ENCODE data around the gene CORO7.
"Not testable (repeated sequence)": the region's sequence is repeated elsewhere in the genome, so short reads cannot be mapped to it uniquely, and the experiment has no call there.

Gene CORO7

DNA sequence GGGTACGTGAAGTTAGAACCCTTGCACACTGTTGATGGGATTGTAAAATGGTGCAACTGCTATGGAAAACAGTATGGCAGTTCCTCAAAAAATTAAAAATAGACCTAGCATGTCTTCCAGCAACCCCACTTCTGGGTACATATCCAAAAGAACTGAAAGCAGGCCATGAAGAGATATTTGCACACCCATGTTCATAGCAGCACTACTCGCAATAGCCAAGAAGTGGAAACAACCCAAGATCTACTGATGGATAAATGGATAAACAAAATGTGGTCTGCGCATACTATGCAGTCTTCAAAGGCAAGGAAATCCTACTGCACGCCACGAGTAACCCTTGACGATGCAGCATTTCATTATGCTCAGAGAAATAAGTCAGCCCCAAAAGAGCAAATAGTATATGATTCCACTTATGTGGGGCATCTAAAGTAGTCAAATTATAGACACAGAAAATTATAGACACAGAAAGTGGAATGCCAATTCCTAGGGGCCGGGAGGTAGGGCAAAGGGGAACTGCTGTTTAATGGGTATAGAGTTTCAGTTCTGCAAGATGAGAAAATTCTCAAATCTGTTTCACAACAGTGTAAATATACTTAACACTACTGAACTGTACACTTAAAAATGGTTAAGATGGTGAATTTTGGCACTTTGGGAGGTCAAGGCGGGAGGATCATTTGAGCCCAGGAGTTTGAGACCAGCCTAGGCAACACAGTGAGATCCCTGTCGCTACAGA is 17.2 kb downstream of the CORO7 start:
- Histone ChIP-seq H3K4me1 (ENCODE audit: insufficient read depth, low read length, severe bottlenecking) (peaks cover 6% of the 10 kb centered on the region), H3K9me3 (ENCODE audit: low read length) (no peaks in the 10 kb centered on the region), H3K4me2 (ENCODE audit: low read length) (no peak overlapping the region), H4K20me1 (ENCODE audit: insufficient read depth, low read length) (no peaks in the 10 kb centered on the region), H3K4me3 (ENCODE audit: low read depth, low read length, poor library complexity, severe bottlenecking) (no peak overlapping the region), H3K27ac (ENCODE audit: low read depth, low read length, poor library complexity, severe bottlenecking) (no peak overlapping the region), H3K27me3 (ENCODE audit: insufficient read depth, low read length) (no peaks in the 10 kb centered on the region), H2AFZ (ENCODE audit: low read length) (no peak overlapping the region), H3F3A (ENCODE audit: insufficient read depth, low read length) (no peaks in the 10 kb centered on the region), H3K79me2 (ENCODE audit: insufficient read depth, low read length) (no peaks in the 10 kb centered on the region), H3K36me3 (ENCODE audit: insufficient read depth, low read length) (peaks cover 66% of the 10 kb centered on the region), H3K9ac (ENCODE audit: low read length) (no peak overlapping the region), H3K9me2 (ENCODE audit: low read depth, low read length) (no peaks in the 10 kb centered on the region)
- no peak for TF ChIP-seq EZH2 (IDR thresholded peaks at IDR 0.05; ENCODE audit: borderline replicate concordance, low read length)
- TF ChIP-seq, protein P1, sequence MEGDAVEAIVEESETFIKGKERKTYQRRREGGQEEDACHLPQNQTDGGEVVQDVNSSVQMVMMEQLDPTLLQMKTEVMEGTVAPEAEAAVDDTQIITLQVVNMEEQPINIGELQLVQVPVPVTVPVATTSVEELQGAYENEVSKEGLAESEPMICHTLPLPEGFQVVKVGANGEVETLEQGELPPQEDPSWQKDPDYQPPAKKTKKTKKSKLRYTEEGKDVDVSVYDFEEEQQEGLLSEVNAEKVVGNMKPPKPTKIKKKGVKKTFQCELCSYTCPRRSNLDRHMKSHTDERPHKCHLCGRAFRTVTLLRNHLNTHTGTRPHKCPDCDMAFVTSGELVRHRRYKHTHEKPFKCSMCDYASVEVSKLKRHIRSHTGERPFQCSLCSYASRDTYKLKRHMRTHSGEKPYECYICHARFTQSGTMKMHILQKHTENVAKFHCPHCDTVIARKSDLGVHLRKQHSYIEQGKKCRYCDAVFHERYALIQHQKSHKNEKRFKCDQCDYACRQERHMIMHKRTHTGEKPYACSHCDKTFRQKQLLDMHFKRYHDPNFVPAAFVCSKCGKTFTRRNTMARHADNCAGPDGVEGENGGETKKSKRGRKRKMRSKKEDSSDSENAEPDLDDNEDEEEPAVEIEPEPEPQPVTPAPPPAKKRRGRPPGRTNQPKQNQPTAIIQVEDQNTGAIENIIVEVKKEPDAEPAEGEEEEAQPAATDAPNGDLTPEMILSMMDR (IDR thresholded peaks at IDR 0.05; ENCODE audit: low read length) = no peak

DNA sequence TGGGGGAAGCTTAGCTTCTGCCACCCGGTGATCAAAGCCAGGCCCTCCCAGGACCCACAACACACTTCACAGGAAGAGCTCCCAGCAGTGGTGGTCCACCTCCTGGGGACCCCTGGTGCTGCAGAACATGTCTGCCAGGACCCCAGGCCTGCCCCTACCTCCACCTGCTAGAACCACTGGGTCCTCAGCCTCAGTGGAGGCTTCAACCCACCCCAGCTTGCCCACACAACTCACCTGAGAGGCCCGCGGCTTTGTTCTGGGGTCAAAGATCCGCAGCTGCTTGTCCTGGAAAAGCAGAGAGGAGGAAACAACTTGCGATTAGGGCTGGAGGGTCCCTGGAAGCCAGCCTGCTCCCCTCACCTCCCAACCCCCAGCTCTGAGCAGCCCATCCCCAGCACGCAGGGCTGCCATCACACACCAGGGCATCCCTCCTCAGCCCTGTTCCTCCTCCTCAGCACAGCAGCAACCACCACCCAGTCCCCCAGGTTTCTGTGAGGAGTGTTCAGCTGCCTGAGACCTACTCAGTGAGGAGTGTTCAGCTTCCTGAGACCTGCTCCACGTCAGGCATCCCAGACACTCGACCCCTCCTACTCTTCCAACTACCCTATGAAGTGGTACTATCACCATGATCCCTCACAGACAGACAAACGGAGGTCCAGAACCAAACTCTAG is 21.2 kb downstream of the CORO7 start:
- no peak overlapping the region for H3K4me3 ChIP-seq (ENCODE audit: low read depth, low read length, poor library complexity, severe bottlenecking)
- no peaks in the 10 kb centered on the region for H3K79me2 ChIP-seq (ENCODE audit: insufficient read depth, low read length)
- no peaks in the 10 kb centered on the region for H3F3A ChIP-seq (ENCODE audit: insufficient read depth, low read length)
- no peak overlapping the region for H2AFZ ChIP-seq (ENCODE audit: low read length)
- H3K27me3 ChIP-seq (ENCODE audit: insufficient read depth, low read length) = no peaks in the 10 kb centered on the region
- no peaks in the 10 kb centered on the region for H4K20me1 ChIP-seq (ENCODE audit: insufficient read depth, low read length)
- no peaks in the 10 kb centered on the region for H3K9me3 ChIP-seq (ENCODE audit: low read length)
- no peaks in the 10 kb centered on the region for H3K9me2 ChIP-seq (ENCODE audit: low read depth, low read length)
- peaks cover 64% of the 10 kb centered on the region for H3K36me3 ChIP-seq (ENCODE audit: insufficient read depth, low read length)
- peaks cover 13% of the 10 kb centered on the region for H3K4me1 ChIP-seq (ENCODE audit: insufficient read depth, low read length, severe bottlenecking)
- no peak overlapping the region for H3K27ac ChIP-seq (ENCODE audit: low read depth, low read length, poor library complexity, severe bottlenecking)
- no peak overlapping the region for H3K4me2 ChIP-seq (ENCODE audit: low read length)
- TF ChIP-seq, protein P1 (IDR thresholded peaks at IDR 0.05; ENCODE audit: low read length) = no peak
- TF ChIP-seq EZH2 (IDR thresholded peaks at IDR 0.05; ENCODE audit: borderline replicate concordance, low read length) = no peak
- no peak overlapping the region for H3K9ac ChIP-seq (ENCODE audit: low read length)

DNA sequence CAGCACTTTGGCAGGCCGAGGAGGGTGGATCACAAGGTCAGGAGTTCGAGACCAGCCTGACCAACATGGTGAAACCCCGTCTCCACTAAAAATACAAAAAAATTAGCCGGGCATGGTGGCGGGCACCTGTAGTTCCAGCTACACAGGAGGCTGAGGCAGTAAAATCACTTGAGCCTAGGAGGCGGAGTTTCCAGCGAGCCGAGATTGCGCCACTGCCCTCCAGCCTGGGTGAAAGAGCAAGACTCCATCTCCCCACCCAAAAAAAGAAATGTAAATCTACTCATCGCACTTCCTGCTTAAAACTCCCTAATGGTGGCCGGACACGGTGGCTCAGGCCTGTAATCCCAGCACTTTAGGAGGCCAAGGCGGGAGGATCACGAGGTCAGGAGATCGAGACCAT is 22.5 kb downstream of the CORO7 start:
- H3K9me2 ChIP-seq (ENCODE audit: low read depth, low read length); H3K79me2 ChIP-seq (ENCODE audit: insufficient read depth, low read length); H3K27ac ChIP-seq (ENCODE audit: low read depth, low read length, poor library complexity, severe bottlenecking); H3F3A ChIP-seq (ENCODE audit: insufficient read depth, low read length); H2AFZ ChIP-seq (ENCODE audit: low read length); H3K9me3 ChIP-seq (ENCODE audit: low read length); H3K4me3 ChIP-seq (ENCODE audit: low read depth, low read length, poor library complexity, severe bottlenecking); H3K27me3 ChIP-seq (ENCODE audit: insufficient read depth, low read length); H4K20me1 ChIP-seq (ENCODE audit: insufficient read depth, low read length); H3K4me2 ChIP-seq (ENCODE audit: low read length); H3K9ac ChIP-seq (ENCODE audit: low read length): not testable (repeated sequence)
- H3K4me1 ChIP-seq (ENCODE audit: insufficient read depth, low read length, severe bottlenecking) = peaks cover 13% of the 10 kb centered on the region
- H3K36me3 ChIP-seq (ENCODE audit: insufficient read depth, low read length) = peaks cover 61% of the 10 kb centered on the region

DNA sequence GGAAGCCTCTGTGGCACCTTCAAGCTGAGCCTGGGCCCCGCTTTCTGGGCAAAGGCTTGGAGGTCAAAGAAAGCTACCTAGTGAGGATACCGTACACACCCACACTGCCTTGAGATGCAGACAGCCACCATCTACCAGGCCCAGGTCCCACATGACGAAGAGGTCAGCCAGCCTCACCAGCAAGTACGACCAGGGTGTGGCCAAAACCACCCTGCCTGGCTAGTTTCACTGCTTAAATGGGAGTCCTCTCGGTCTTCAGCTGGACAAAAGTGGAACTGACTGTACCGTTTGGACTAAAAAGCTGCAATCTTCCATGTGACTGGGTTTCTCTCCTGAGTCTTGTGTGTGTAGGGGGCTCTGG is 23.2 kb downstream of the CORO7 start:
- Histone ChIP-seq H3K27me3 (ENCODE audit: insufficient read depth, low read length) (no peaks in the 10 kb centered on the region), H3K9me2 (ENCODE audit: low read depth, low read length) (no peaks in the 10 kb centered on the region), H3K36me3 (ENCODE audit: insufficient read depth, low read length) (peaks cover 60% of the 10 kb centered on the region), H3K4me1 (ENCODE audit: insufficient read depth, low read length, severe bottlenecking) (peaks cover 13% of the 10 kb centered on the region), H3K4me2 (ENCODE audit: low read length) (no peak overlapping the region), H3K9me3 (ENCODE audit: low read length) (no peaks in the 10 kb centered on the region), H2AFZ (ENCODE audit: low read length) (no peak overlapping the region), H3K9ac (ENCODE audit: low read length) (no peak overlapping the region), H3K27ac (ENCODE audit: low read depth, low read length, poor library complexity, severe bottlenecking) (no peak overlapping the region), H4K20me1 (ENCODE audit: insufficient read depth, low read length) (no peaks in the 10 kb centered on the region), H3F3A (ENCODE audit: insufficient read depth, low read length) (no peaks in the 10 kb centered on the region), H3K4me3 (ENCODE audit: low read depth, low read length, poor library complexity, severe bottlenecking) (no peak overlapping the region), H3K79me2 (ENCODE audit: insufficient read depth, low read length) (no peaks in the 10 kb centered on the region)
- TF ChIP-seq EZH2 (IDR thresholded peaks at IDR 0.05; ENCODE audit: borderline replicate concordance, low read length) = no peak
- TF ChIP-seq, protein P1 (IDR thresholded peaks at IDR 0.05; ENCODE audit: low read length) = no peak
